HG03045 (cell line): ENCODE data around the gene PNMA3.
"Not testable (repeated sequence)": the region's sequence is repeated elsewhere in the genome, so short reads cannot be mapped to it uniquely, and the experiment has no call there.

Source experiments
- ATAC-seq: cut with Tn5 transposase; IDR thresholded peaks from one replicate; pipeline ENCODE4 v1.9.1; 2021; ENCODE audit warnings: mild to moderate bottlenecking, moderate library complexity; ENCODE audit not compliant: unreplicated experiment

Gene PNMA3

GRCh38 chrX:153073331-153073730 lies 17.1 kb downstream of the PNMA3 start:
- ATAC-seq, result not testable (repeated sequence)

DNA sequence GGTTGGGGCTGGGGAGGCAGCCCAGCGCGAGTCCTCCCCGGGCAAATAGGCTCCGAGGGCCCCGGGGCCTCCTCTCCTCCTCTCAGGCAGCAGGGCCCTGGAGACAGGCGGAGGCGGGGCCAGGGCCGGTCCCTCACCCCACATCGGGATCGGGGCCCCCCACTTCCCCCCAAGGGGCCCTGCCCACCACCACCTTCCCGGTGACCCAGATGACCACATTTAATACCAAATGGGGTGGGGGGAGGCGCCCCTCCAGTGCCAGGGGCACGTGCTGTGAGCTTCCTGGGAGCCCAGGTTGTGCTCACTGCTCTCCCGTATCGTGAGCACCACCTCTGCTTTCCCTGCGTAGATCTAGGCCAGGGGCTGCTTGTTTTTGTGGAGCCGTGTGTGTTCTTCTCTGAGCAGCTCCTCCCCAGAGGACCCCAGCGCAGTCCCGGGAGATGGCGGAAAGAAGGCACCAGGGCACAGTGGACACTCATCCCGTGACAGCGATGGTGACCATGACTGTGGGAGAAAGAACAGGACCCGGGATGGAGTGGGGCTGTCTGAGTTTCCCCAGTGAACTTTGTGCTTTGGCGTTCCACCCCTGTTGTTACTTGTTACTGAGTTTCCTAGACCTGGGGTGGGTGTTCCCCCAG lies 18.1 kb downstream of the PNMA3 start:
- ATAC-seq, result no peak

DNA sequence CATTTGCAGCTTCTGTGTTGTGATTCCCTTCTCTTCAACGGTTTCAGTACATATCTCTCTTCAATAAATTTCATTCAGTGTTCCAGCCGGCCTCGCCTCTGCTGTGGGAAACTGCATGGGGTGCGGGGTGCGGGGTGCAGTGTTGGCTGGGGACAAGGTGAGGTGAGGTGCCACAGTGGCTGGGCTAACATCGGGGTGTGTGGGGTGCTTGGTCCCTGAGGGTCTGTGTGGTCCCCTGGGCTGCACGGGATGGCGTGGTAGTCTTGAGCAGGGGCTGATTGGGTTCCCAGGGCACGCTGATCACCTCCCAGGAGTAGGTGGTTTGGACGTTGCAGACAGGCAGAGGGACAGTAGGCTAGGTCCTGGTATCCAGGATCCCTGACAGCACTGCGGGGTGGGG lies 18.7 kb downstream of the PNMA3 start:
- no peak for ATAC-seq

DNA sequence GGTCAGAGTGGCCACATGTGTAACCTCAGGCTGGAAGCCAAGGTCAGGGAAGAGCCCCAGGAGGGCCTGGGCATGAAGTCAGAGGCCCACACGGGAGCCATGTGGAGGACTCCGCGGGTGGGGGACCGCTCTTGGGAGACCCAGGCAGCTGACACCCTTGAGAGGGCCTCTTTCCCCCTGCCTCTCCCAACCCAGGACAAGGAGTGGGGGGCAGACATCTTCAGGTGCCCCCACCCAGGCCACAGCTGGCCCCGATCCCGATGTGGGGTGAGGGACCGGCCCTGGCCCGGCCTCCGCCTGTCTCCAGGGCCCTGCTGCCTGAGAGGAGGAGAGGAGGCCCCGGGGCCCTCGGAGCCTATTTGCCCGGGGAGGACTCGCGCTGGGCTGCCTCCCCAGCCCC lies 19.1 kb downstream of the PNMA3 start:
- ATAC-seq, result no peak

DNA sequence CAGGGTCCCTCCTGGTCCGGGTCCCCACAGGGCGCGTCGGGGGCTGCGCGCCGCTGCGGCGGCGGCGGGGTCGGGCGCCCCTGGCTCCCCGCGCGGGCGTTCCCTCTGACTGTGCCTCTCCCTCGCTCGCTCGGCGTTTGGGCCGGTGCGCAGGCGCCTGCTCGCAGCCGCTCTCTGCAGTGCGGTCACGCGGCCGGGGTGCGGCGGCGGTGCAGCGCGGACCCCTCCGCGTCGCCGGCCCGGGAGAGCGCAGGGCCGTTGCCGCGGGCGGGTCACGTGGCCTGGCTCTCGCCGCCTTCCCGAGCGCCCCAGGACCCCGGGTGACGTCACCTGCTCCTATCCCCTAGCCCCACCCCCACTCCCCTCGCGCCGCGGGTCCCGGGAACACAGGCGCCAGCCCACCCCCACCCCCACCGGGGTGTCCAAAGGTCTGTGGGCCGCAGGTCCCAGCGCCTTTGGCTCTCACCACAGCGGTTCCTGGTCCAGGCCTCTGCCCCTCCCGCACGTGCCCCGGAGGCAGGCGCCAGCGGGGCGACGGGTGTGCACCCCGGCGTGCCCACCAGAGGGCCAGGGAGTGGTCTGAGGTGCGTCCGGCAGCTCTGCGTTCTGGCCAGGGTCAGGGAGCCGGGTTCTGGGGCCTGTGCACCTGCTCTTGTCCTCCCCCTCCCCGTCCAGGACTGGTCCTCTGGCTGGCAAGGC lies 21.3 kb downstream of the PNMA3 start:
- ATAC-seq, result not testable (repeated sequence)

- ATAC-seq, result not testable (repeated sequence)
Measured at GRCh38 chrX:153083238-153083923, 27.1 kb downstream of the PNMA3 start.

DNA sequence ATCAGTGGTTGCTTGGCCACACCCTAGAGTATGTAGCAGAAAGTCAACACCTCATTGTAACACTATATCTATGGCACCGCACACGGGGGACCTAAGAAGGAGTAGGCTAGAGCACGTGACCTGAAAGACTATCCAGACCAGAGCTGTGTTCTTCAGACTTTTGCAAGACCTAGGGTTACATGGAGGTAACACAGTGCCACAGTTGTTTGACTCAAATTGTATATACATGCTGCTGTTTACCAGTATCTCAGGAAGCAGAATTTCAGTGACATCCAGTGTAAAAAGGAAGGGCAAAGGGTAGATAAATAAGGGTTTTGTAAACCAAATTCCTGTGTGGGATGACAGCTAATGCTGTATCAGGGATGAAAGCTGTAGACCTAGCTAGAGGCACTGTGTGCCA lies 46.1 kb downstream of the PNMA3 start:
- ATAC-seq, result no peak

GRCh38 chrX:153104959-153105358 lies 48.7 kb downstream of the PNMA3 start:
- ATAC-seq, result not testable (repeated sequence)

- not testable (repeated sequence) for ATAC-seq
Measured at GRCh38 chrX:153106092-153106801, 50.0 kb downstream of the PNMA3 start.
